Activated CD4-positive, alpha-beta T cell treated with anti-CD3 and anti-CD28 coated beads for 36 hours (primary cell): ENCODE results near the gene NFATC2. TPM values are rescaled to one million over a fixed set of nuclear protein-coding genes. Genes with fewer than 3 reads are reported as not detected.

Experiments used
- ATAC-seq: fragments of 200-7000 bp; cut with Tn5 transposase; one replicate; pipeline ENCODE4 v1.10.0; 2021; ENCODE audit warnings: mild to moderate bottlenecking, moderate library complexity
- CTCF ChIA-PET: fragments of 350-600 bp; sonication (Branson Sonifier 250); formaldehyde crosslinking; loops from one replicate; lab custom pipeline; 2021; ENCODE audit warnings: antibody characterized with exemption; lab: Charles Lee
- POLR2A ChIA-PET: fragments of 350-600 bp; sonication (Branson Sonifier 250); formaldehyde crosslinking; loops from one replicate; lab custom pipeline; 2021; ENCODE audit warnings: antibody characterized with exemption, inconsistent platforms; lab: Charles Lee
- DNase-seq: peaks from one replicate; pipeline ENCODE4 v3.0.0-alpha.2; 2020
- H3K27ac Mint-ChIP-seq: one replicate; pipeline ENCODE4 v1.8.0; 2021; ENCODE audit warnings: mixed read lengths
- H3K27me3 Mint-ChIP-seq: one replicate; pipeline ENCODE4 v1.8.0; 2021; ENCODE audit warnings: mixed read lengths
- H3K36me3 Mint-ChIP-seq: one replicate; pipeline ENCODE4 v1.8.0; 2021; ENCODE audit warnings: low read depth, mixed read lengths
- H3K4me1 Mint-ChIP-seq: one replicate; pipeline ENCODE4 v1.8.0; 2021; ENCODE audit warnings: mixed read lengths
- H3K4me3 Mint-ChIP-seq: one replicate; pipeline ENCODE4 v1.8.0; 2021; ENCODE audit warnings: mild to moderate bottlenecking, moderate library complexity, mixed read lengths
- H3K9me3 Mint-ChIP-seq: one replicate; pipeline ENCODE4 v1.8.0; 2021; ENCODE audit warnings: low read depth, mixed read lengths
- intact Hi-C, 2 experiments: fragments of 100-400 bp; cut with DNase I in 1 of 2; cut with micrococcal nuclease in 1 of 2; formaldehyde crosslinking; loops; one replicate each; pipeline versions ENCODE4 v1.14.2 to v1.15.1; 2022 to 2024; cut with DNase I, micrococcal nuclease
- total RNA-seq, 2 experiments: library from RNA; stranded (reverse); gene quantifications; one replicate each; pipeline ENCODE4 v1.2.3, GENCODE V29; 2021

Gene NFATC2
- total RNA-seq, 2 experiments from 2014 or later, result 38.5 to 49.8 TPM

DNA sequence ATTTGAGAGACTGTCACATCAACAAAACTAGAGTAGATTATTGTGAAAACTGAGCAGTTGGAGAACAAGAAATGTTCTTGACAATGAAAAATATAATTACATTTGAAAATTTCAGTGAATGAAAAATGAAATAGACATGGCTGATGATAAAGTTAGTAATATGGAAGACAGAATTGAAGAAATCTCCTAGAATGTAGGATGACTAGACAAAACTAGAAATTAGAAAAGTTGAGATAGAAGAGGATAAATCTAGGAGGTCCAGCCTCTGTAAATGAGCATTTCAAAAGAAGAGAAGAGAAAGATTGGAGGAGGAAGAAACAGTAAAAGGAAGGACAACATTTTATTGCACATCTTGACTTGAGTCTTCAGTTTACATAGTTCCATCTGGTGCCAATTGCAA is 178.7 kb downstream of the NFATC2 start:
- CTCF ChIA-PET, result interaction anchor here (0.7 kb wide), 1 partner anchor 265 kb away, joined by 3 read pairs; no protein-coding TSS in a partner anchor
- intact Hi-C loops, result no loop called here
- ATAC-seq, result no peak
- Mint-ChIP-seq H3K4me1 (no peaks in the 10 kb centered on the region), H3K9me3 (peaks cover 7% of the 10 kb centered on the region), H3K36me3 (no peaks in the 10 kb centered on the region), H3K4me3 (no peak overlapping the region), H3K27ac (no peak overlapping the region), H3K27me3 (peaks cover 2% of the 10 kb centered on the region)
- POLR2A ChIA-PET, result no interaction called here
- no peak for DNase-seq

DNA sequence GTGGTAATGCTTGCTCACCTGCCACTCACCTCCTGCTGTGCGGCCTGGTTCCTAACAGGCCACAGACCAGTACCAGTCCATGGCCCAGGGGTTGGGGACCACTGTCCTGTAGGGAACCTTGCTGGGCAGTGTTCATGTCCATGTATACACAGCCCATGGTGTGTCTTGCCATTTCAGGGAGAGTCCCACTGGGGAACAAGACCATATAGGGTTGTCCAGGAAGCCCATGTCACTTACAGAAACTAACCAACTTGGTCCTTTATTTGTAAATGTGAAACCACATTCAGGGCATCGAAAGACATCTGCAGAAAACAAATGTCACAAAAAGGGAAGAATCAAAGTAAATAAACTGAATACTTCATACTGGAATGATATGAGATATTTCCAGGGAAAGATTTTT is 179.1 kb downstream of the NFATC2 start:
- DNase-seq, result no peak
- H3K36me3 Mint-ChIP-seq, result no peaks in the 10 kb centered on the region
- H3K9me3 Mint-ChIP-seq, result peaks cover 7% of the 10 kb centered on the region
- ChIA-PET CTCF (no interaction called here), POLR2A (no interaction called here)
- H3K4me3 Mint-ChIP-seq, result no peak overlapping the region
- peaks cover 2% of the 10 kb centered on the region for H3K27me3 Mint-ChIP-seq
- no peaks in the 10 kb centered on the region for H3K4me1 Mint-ChIP-seq
- H3K27ac Mint-ChIP-seq, result no peak overlapping the region
- peak; percentile 39 for ATAC-seq
- intact Hi-C loops, result no loop called here

GRCh38 chr20:51362254-51362653 is 180.3 kb downstream of the NFATC2 start:
- H3K36me3 Mint-ChIP-seq, result no peaks in the 10 kb centered on the region
- no peak overlapping the region for H3K4me3 Mint-ChIP-seq
- H3K9me3 Mint-ChIP-seq, result peaks cover 7% of the 10 kb centered on the region
- POLR2A ChIA-PET, result no interaction called here
- intact Hi-C loops, result no loop called here
- no peaks in the 10 kb centered on the region for H3K4me1 Mint-ChIP-seq
- CTCF ChIA-PET, result interaction anchor here (0.8 kb wide), 1 partner anchor 234 kb away, joined by 4 read pairs; no protein-coding TSS in a partner anchor
- ATAC-seq (no peak), DNase-seq (no peak)
- no peak overlapping the region for H3K27ac Mint-ChIP-seq
- peaks cover 2% of the 10 kb centered on the region for H3K27me3 Mint-ChIP-seq

GRCh38 chr20:51361258-51361657 is 181.3 kb downstream of the NFATC2 start:
- Mint-ChIP-seq H3K36me3 (no peaks in the 10 kb centered on the region), H3K27ac (no peak overlapping the region), H3K4me1 (no peaks in the 10 kb centered on the region), H3K4me3 (no peak overlapping the region), H3K9me3 (peaks cover 7% of the 10 kb centered on the region), H3K27me3 (peaks cover 2% of the 10 kb centered on the region)
- ChIA-PET CTCF (interaction anchor here (0.6 kb wide), 1 partner anchor 10 kb away, joined by 3 read pairs; no protein-coding TSS in a partner anchor), POLR2A (no interaction called here)
- ATAC-seq, result no peak
- intact Hi-C loops, result no loop called here
- no peak for DNase-seq

DNA sequence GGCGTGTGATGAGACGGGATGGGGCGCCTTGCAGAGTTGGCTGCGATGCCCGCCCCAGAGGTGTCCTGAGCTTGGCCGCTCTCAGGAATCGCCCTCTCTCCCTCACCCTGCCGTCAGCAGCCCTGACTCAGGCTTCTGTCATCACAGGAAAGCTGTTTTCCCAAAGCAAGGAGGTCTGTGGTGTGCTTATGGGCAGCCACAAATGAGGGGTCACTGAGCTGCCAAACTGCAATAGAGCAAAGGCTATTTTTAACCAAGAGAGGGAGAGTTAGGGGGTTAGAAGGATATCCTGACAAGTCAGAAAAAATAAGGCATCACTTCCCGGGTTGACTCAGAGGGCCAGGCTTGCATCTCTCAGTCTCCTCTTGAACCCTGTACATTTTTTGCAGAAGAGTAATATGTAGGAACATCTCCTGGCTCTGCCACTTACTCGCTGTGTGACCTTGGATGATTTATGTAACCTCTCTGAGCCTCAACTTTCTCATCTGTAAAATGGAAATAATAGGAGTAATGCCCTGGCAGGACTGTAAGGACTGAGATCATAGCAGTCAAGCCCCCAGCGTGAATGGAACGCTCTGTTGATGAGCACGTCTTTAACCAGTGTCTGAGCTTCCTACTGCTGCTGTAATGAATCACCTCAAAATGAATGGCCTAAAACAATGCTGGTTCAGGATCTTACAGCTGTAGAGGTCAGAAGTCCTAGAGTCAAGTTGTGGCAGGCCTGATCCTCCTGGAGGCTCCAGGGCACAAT is 181.9 kb downstream of the NFATC2 start:
- ATAC-seq (no peak), DNase-seq (no peak)
- Mint-ChIP-seq H3K36me3 (no peaks in the 10 kb centered on the region), H3K4me3 (no peak overlapping the region), H3K27ac (no peak overlapping the region), H3K4me1 (no peaks in the 10 kb centered on the region), H3K9me3 (peaks cover 7% of the 10 kb centered on the region), H3K27me3 (peaks cover 2% of the 10 kb centered on the region)
- ChIA-PET POLR2A (no interaction called here), CTCF (interaction anchor here (0.6 kb wide), 1 partner anchor 10 kb away, joined by 3 read pairs; no protein-coding TSS in a partner anchor)
- intact Hi-C loops, result no loop called here

DNA sequence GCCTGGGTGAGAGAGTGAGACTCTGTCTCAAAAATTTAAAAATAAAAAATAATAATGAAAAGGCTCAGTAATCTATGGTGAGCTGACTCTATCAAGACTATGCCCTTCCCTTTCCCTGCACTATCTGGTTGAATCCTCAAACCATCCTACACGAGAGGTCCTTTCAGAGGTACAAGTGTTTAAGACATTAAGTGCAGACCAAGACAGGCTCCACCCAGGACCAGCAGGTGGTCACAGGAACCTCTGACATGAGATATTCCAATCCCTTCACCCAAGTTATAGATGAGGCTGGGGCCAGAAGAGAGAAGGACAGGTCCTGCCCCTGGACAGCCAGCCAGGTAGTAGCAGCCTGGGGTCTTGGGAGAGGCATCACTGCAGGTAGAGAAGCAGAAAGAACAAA is 182.6 kb downstream of the NFATC2 start:
- Mint-ChIP-seq H3K27ac (no peak overlapping the region), H3K27me3 (peaks cover 2% of the 10 kb centered on the region), H3K9me3 (peaks cover 7% of the 10 kb centered on the region), H3K4me3 (no peak overlapping the region), H3K36me3 (no peaks in the 10 kb centered on the region), H3K4me1 (no peaks in the 10 kb centered on the region)
- no peak for ATAC-seq
- CTCF ChIA-PET, result no interaction called here
- intact Hi-C loops, result no loop called here
- POLR2A ChIA-PET, result no interaction called here
- DNase-seq, result no peak

DNA sequence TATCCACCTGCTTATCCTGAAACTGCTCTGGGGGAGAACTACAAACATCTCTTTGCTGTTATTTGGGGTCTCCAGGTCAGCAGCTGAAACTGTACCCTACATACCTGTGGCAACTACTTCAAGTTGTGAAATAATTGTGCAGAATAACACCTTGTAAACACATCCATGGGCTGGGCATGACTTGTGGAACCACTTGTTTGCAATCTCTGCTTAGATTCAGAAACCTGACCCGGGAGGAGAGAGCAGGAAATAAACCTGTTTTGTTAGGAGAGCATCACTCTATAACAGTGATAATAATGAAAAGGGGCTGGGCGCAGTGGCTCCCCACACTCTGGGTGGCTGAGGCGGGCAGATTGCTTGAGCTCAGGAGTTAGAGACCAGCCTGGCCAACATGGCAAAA is 183.1 kb downstream of the NFATC2 start:
- H3K27ac Mint-ChIP-seq, result no peak overlapping the region
- ChIA-PET CTCF (no interaction called here), POLR2A (no interaction called here)
- peaks cover 3% of the 10 kb centered on the region for H3K4me1 Mint-ChIP-seq
- ATAC-seq, result no peak
- no peaks in the 10 kb centered on the region for H3K36me3 Mint-ChIP-seq
- DNase-seq, result no peak
- H3K27me3 Mint-ChIP-seq, result peaks cover 2% of the 10 kb centered on the region
- no peak overlapping the region for H3K4me3 Mint-ChIP-seq
- intact Hi-C loops, result no loop called here
- H3K9me3 Mint-ChIP-seq, result peaks cover 7% of the 10 kb centered on the region

DNA sequence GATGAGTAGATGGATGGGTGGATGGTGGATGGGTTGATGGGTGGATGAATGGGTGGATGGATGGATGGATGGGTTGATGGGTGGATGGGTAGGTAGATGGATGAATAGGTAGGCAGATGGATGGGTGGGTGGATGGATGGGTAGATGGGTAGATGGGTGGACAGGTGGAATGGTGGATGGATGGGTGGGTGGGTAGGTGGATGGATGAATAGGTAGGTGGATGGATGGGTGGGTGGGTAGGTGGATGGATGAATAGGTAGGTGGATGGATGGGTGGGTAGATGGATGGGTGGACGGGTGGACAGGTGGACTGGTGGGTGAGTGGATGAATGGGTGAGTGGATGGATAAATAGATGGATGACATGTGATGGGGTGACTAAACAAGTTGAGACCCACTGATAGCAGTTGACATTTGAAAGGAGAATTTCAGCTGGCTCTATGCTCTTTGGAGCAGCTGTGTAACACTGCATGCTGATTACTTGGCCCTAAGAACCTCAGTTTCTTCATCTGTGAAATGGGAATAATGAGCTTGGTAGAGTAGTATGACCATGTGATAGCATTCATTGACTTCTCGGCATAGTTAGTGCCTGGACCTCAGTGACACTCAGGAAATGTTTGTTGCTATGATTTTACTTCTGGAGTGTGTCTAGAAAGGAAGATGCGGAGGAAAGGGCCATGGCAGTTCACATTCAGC is 184.3 kb downstream of the NFATC2 start:
- Mint-ChIP-seq H3K4me1 (peaks cover 3% of the 10 kb centered on the region), H3K27ac (no peak overlapping the region), H3K36me3 (no peaks in the 10 kb centered on the region), H3K9me3 (no peaks in the 10 kb centered on the region), H3K27me3 (peaks cover 2% of the 10 kb centered on the region), H3K4me3 (no peak overlapping the region)
- intact Hi-C loops, result no loop called here
- no peak for ATAC-seq
- POLR2A ChIA-PET, result no interaction called here
- CTCF ChIA-PET, result interaction anchor here (1.1 kb wide), 1 partner anchor 52 kb away, joined by 5 read pairs; no protein-coding TSS in a partner anchor
- DNase-seq, result no peak

DNA sequence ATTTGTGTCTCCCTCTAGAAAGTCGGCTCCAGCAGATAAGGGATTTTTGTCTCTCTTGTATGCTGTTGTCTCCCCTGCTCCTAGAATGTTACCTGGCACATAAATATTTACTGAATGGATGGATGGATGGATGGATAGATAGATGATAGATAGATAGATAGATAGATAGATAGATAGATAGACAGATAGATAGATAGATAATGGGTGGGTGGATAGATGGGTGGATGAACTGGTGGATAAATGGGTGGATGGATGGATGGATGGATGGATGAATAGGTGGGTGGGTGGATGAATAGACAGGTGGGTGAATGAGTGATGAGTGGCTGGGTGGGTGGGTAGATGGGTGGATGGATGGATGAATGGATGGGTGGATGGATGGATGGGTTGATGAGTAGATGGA is 185.0 kb downstream of the NFATC2 start:
- Mint-ChIP-seq H3K4me3 (no peak overlapping the region), H3K4me1 (peaks cover 3% of the 10 kb centered on the region), H3K27me3 (peaks cover 2% of the 10 kb centered on the region), H3K27ac (no peak overlapping the region), H3K36me3 (no peaks in the 10 kb centered on the region), H3K9me3 (no peaks in the 10 kb centered on the region)
- ChIA-PET POLR2A (no interaction called here), CTCF (no interaction called here)
- DNase-seq (no peak), ATAC-seq (no peak)
- intact Hi-C loops, result no loop called here

GRCh38 chr20:51356871-51357270 is 185.6 kb downstream of the NFATC2 start:
- Mint-ChIP-seq H3K9me3 (no peaks in the 10 kb centered on the region), H3K4me1 (peaks cover 3% of the 10 kb centered on the region), H3K4me3 (no peak overlapping the region), H3K36me3 (no peaks in the 10 kb centered on the region), H3K27ac (no peak overlapping the region), H3K27me3 (peaks cover 2% of the 10 kb centered on the region)
- POLR2A ChIA-PET, result no interaction called here
- DNase-seq (no peak), ATAC-seq (no peak)
- intact Hi-C loops, result no loop called here
- CTCF ChIA-PET, result no interaction called here

- Mint-ChIP-seq H3K36me3 (no peaks in the 10 kb centered on the region), H3K9me3 (no peaks in the 10 kb centered on the region), H3K27ac (no peak overlapping the region), H3K4me3 (no peak overlapping the region), H3K27me3 (peaks cover 2% of the 10 kb centered on the region), H3K4me1 (peaks cover 3% of the 10 kb centered on the region)
- ChIA-PET POLR2A (no interaction called here), CTCF (interaction anchor here (0.5 to 1.4 kb wide), 3 partner anchors 12 to 367 kb away, joined by 3 to 4 read pairs (median 4); no protein-coding TSS in a partner anchor)
- intact Hi-C loops, result no loop called here
- peak; percentile 86 for ATAC-seq
- peak; percentile 28 for DNase-seq
These were observed 187.7 kb downstream of the NFATC2 start for GRCh38 chr20:51354769-51355319.
